ENCODE results near the gene HOGA1. TPM values are rescaled to one million over a fixed set of nuclear protein-coding genes. Genes with fewer than 3 reads are reported as not detected.

The HOGA1 gene
- not detected for total RNA-seq

- H3K27ac Mint-ChIP-seq, result peak within 1 kb of the TSS; percentile 38
- ATAC-seq (replicated peaks), result peak; percentile 24
- H3K4me3 Mint-ChIP-seq, result no peak within 1 kb of the TSS
- no peaks in the 10 kb centered on the region for H3K4me1 Mint-ChIP-seq
- no peaks in the 10 kb centered on the region for H3K9me3 Mint-ChIP-seq
- no peaks in the 10 kb centered on the region for H3K36me3 Mint-ChIP-seq (ENCODE audit: low read depth)
- no peaks in the 10 kb centered on the region for H3K27me3 Mint-ChIP-seq
Measured at GRCh38 chr10:97584060-97584797, at the start of gene HOGA1. Gene HOGA1 (plus strand): TSS chr10:97584389. CDS start chr10:97584704, 315 bp downstream.

GRCh38 chr10:97534746-97535367 is 49.3 kb upstream of the HOGA1 start:
- H3K27ac Mint-ChIP-seq, result no peak overlapping the region
- no peaks in the 10 kb centered on the region for H3K36me3 Mint-ChIP-seq (ENCODE audit: low read depth)
- peak; percentile 69 for ATAC-seq (replicated peaks)
- H3K9me3 Mint-ChIP-seq, result no peaks in the 10 kb centered on the region
- no peak overlapping the region for H3K4me3 Mint-ChIP-seq
- H3K4me1 Mint-ChIP-seq, result no peaks in the 10 kb centered on the region
- H3K27me3 Mint-ChIP-seq, result no peaks in the 10 kb centered on the region

GRCh38 chr10:97537186-97537869 is 46.9 kb upstream of the HOGA1 start:
- no peak overlapping the region for H3K4me3 Mint-ChIP-seq
- no peaks in the 10 kb centered on the region for H3K9me3 Mint-ChIP-seq
- peaks cover 5% of the 10 kb centered on the region for H3K4me1 Mint-ChIP-seq
- no peak for ATAC-seq (replicated peaks)
- H3K27me3 Mint-ChIP-seq, result no peaks in the 10 kb centered on the region
- no peaks in the 10 kb centered on the region for H3K36me3 Mint-ChIP-seq (ENCODE audit: low read depth)
- H3K27ac Mint-ChIP-seq, result no peak overlapping the region

- no peak for ATAC-seq (replicated peaks)
- no peaks in the 10 kb centered on the region for H3K27me3 Mint-ChIP-seq
- no peaks in the 10 kb centered on the region for H3K36me3 Mint-ChIP-seq (ENCODE audit: low read depth)
- H3K9me3 Mint-ChIP-seq, result no peaks in the 10 kb centered on the region
- H3K4me3 Mint-ChIP-seq, result no peak overlapping the region
- H3K4me1 Mint-ChIP-seq, result peaks cover 14% of the 10 kb centered on the region
- no peak overlapping the region for H3K27ac Mint-ChIP-seq
Measured at GRCh38 chr10:97538411-97538810, 45.8 kb upstream of the HOGA1 start.

- ATAC-seq (replicated peaks), result no peak
- H3K4me1 Mint-ChIP-seq, result peaks cover 18% of the 10 kb centered on the region
- H3K4me3 Mint-ChIP-seq, result no peak overlapping the region
- no peak overlapping the region for H3K27ac Mint-ChIP-seq
- no peaks in the 10 kb centered on the region for H3K27me3 Mint-ChIP-seq
- no peaks in the 10 kb centered on the region for H3K36me3 Mint-ChIP-seq (ENCODE audit: low read depth)
- H3K9me3 Mint-ChIP-seq, result no peaks in the 10 kb centered on the region
Measured at GRCh38 chr10:97538839-97539238, 45.4 kb upstream of the HOGA1 start.

GRCh38 chr10:97539523-97540200 is 44.5 kb upstream of the HOGA1 start:
- Mint-ChIP-seq H3K27ac (no peak overlapping the region), H3K9me3 (no peaks in the 10 kb centered on the region), H3K36me3 (ENCODE audit: low read depth) (no peaks in the 10 kb centered on the region), H3K4me3 (no peak overlapping the region), H3K27me3 (no peaks in the 10 kb centered on the region), H3K4me1 (peaks cover 18% of the 10 kb centered on the region)
- no peak for ATAC-seq (replicated peaks)

- Mint-ChIP-seq H3K4me1 (peaks cover 18% of the 10 kb centered on the region), H3K27me3 (no peaks in the 10 kb centered on the region), H3K27ac (no peak overlapping the region), H3K36me3 (ENCODE audit: low read depth) (no peaks in the 10 kb centered on the region), H3K9me3 (no peaks in the 10 kb centered on the region), H3K4me3 (no peak overlapping the region)
- ATAC-seq (replicated peaks), result no peak
Measured at GRCh38 chr10:97540669-97541500, 43.3 kb upstream of the HOGA1 start.

- H3K27ac Mint-ChIP-seq, result peak overlapping the region; percentile 18
- peak overlapping the region; percentile 32 for H3K4me3 Mint-ChIP-seq
- H3K4me1 Mint-ChIP-seq, result peaks cover 18% of the 10 kb centered on the region
- H3K9me3 Mint-ChIP-seq, result no peaks in the 10 kb centered on the region
- ATAC-seq (replicated peaks), result peak; percentile 71
- H3K27me3 Mint-ChIP-seq, result no peaks in the 10 kb centered on the region
- H3K36me3 Mint-ChIP-seq (ENCODE audit: low read depth), result no peaks in the 10 kb centered on the region
Measured at GRCh38 chr10:97542169-97543024, 41.8 kb upstream of the HOGA1 start.

GRCh38 chr10:97543025-97543546 is 41.1 kb upstream of the HOGA1 start:
- peak; percentile 96 for ATAC-seq (replicated peaks)
- H3K27me3 Mint-ChIP-seq, result no peaks in the 10 kb centered on the region
- peaks cover 18% of the 10 kb centered on the region for H3K4me1 Mint-ChIP-seq
- H3K27ac Mint-ChIP-seq, result peak overlapping the region; percentile 18
- no peaks in the 10 kb centered on the region for H3K9me3 Mint-ChIP-seq
- peak overlapping the region; percentile 32 for H3K4me3 Mint-ChIP-seq
- H3K36me3 Mint-ChIP-seq (ENCODE audit: low read depth), result no peaks in the 10 kb centered on the region

- Mint-ChIP-seq H3K9me3 (no peaks in the 10 kb centered on the region), H3K36me3 (ENCODE audit: low read depth) (no peaks in the 10 kb centered on the region), H3K27me3 (no peaks in the 10 kb centered on the region), H3K27ac (peak overlapping the region; percentile 66), H3K4me1 (peaks cover 18% of the 10 kb centered on the region), H3K4me3 (no peak overlapping the region)
- ATAC-seq (replicated peaks), result no peak
Measured at GRCh38 chr10:97546456-97547270, 37.5 kb upstream of the HOGA1 start.

GRCh38 chr10:97547271-97547600 is 37.0 kb upstream of the HOGA1 start:
- Mint-ChIP-seq H3K4me3 (no peak overlapping the region), H3K9me3 (no peaks in the 10 kb centered on the region), H3K27ac (peak overlapping the region; percentile 66), H3K36me3 (ENCODE audit: low read depth) (no peaks in the 10 kb centered on the region), H3K4me1 (peaks cover 14% of the 10 kb centered on the region), H3K27me3 (no peaks in the 10 kb centered on the region)
- ATAC-seq (replicated peaks), result no peak

- Mint-ChIP-seq H3K9me3 (no peaks in the 10 kb centered on the region), H3K27me3 (no peaks in the 10 kb centered on the region), H3K36me3 (ENCODE audit: low read depth) (no peaks in the 10 kb centered on the region), H3K4me1 (peaks cover 8% of the 10 kb centered on the region), H3K27ac (no peak overlapping the region), H3K4me3 (no peak overlapping the region)
- no peak for ATAC-seq (replicated peaks)
Measured at GRCh38 chr10:97547962-97548361, 36.2 kb upstream of the HOGA1 start.
